Neural progenitor cell (in vitro differentiated cells): Measurements from ENCODE around the gene SLC22A5. TPM values are rescaled to one million over a fixed set of nuclear protein-coding genes. Genes with fewer than 3 reads are reported as not detected.

Source experiments
- DNase-seq: peaks from one replicate; pipeline ENCODE4 v3.0.0-alpha.2; 2016; ENCODE audit warnings: low spot score
- H2AFZ ChIP-seq: fragments of 200-600 bp; sonication (generic); replicated peaks from 2 replicates; pipeline ENCODE4 v1.6.1; 2016; ENCODE audit warnings: antibody characterized with exemption
- H3F3A ChIP-seq: fragments of 200-600 bp; sonication (generic); 2 replicates; pipeline ENCODE4 v1.6.1; 2016; ENCODE audit warnings: antibody characterized with exemption, low read depth
- H3K27ac ChIP-seq: fragments of 200-600 bp; sonication (generic); 2 replicates; pipeline ENCODE4 v1.5.1; 2016; ENCODE audit warnings: mild to moderate bottlenecking
- H3K27me3 ChIP-seq: fragments of 200-600 bp; sonication (generic); 2 replicates; pipeline ENCODE4 v1.6.1; 2016; ENCODE audit warnings: mild to moderate bottlenecking, moderate library complexity
- H3K36me3 ChIP-seq: fragments of 200-600 bp; sonication (generic); 2 replicates; pipeline ENCODE4 v1.5.1; 2016
- H3K4me1 ChIP-seq: fragments of 200-600 bp; sonication (generic); 2 replicates; pipeline ENCODE4 v1.6.1; 2016; ENCODE audit warnings: mixed run types
- H3K4me2 ChIP-seq: fragments of 200-600 bp; sonication (generic); 2 replicates; pipeline ENCODE4 v1.6.1; 2016
- H3K4me3 ChIP-seq: fragments of 200-600 bp; sonication (generic); 2 replicates; pipeline ENCODE4 v1.5.1; 2016
- H3K79me2 ChIP-seq: fragments of 200-600 bp; sonication (generic); 2 replicates; pipeline ENCODE4 v1.6.1; 2016; ENCODE audit warnings: low read depth
- H3K9ac ChIP-seq: fragments of 200-600 bp; sonication (generic); 2 replicates; pipeline ENCODE4 v1.6.1; 2016
- H3K9me3 ChIP-seq: fragments of 200-600 bp; sonication (generic); 2 replicates; pipeline ENCODE4 v1.5.1; 2016; ENCODE audit warnings: low read depth
- H4K20me1 ChIP-seq: fragments of 200-600 bp; sonication (generic); 2 replicates; pipeline ENCODE4 v1.6.1; 2016; ENCODE audit warnings: low read depth
- H3K27ac Mint-ChIP-seq: 3 replicates; pipeline ENCODE4 v1.8.0; 2021; ENCODE audit warnings: mixed read lengths
- H3K27me3 Mint-ChIP-seq: 2 replicates; pipeline ENCODE4 v1.8.0; 2022; ENCODE audit warnings: low read depth, mild to moderate bottlenecking, inconsistent platforms, moderate library complexity, mixed read lengths; ENCODE audit not compliant: insufficient read depth
- H3K36me3 Mint-ChIP-seq: 3 replicates; pipeline ENCODE4 v1.8.0; 2021; ENCODE audit warnings: mixed read lengths
- H3K4me1 Mint-ChIP-seq: 3 replicates; pipeline ENCODE4 v1.8.0; 2021; ENCODE audit warnings: mixed read lengths
- H3K4me3 Mint-ChIP-seq: 3 replicates; pipeline ENCODE4 v1.8.0; 2021; ENCODE audit warnings: mild to moderate bottlenecking, moderate library complexity, mixed read lengths
- H3K9me3 Mint-ChIP-seq: 3 replicates; pipeline ENCODE4 v1.8.0; 2020; ENCODE audit warnings: mixed read lengths
- EZH2 ChIP-seq: fragments of 200-600 bp; sonication (generic); IDR thresholded peaks from 2 replicates; pipeline ENCODE4 v1.6.1; 2017; ENCODE audit warnings: antibody characterized with exemption, mild to moderate bottlenecking, moderate library complexity
- EZH2phosphoT487 ChIP-seq: fragments of 200-600 bp; sonication (generic); IDR thresholded peaks from 2 replicates; pipeline ENCODE4 v1.6.1; 2017; ENCODE audit warnings: antibody characterized with exemption
- total RNA-seq: library from RNA; depleted of rRNA; stranded (reverse); fragments of >200 nt; gene quantifications from 2 replicates; pipeline ENCODE4 v1.2.3, GENCODE V29; 2015; ENCODE audit warnings: low replicate concordance
- TF ChIP-seq, protein P1 (sequence below): fragments of 200-600 bp; sonication (generic); IDR thresholded peaks from 2 replicates; pipeline ENCODE4 v1.5.1; 2017; ENCODE audit warnings: antibody characterized with exemption, mild to moderate bottlenecking

Gene SLC22A5
- total RNA-seq, 1 donor from 2014 or later, result 3.1 TPM

DNA sequence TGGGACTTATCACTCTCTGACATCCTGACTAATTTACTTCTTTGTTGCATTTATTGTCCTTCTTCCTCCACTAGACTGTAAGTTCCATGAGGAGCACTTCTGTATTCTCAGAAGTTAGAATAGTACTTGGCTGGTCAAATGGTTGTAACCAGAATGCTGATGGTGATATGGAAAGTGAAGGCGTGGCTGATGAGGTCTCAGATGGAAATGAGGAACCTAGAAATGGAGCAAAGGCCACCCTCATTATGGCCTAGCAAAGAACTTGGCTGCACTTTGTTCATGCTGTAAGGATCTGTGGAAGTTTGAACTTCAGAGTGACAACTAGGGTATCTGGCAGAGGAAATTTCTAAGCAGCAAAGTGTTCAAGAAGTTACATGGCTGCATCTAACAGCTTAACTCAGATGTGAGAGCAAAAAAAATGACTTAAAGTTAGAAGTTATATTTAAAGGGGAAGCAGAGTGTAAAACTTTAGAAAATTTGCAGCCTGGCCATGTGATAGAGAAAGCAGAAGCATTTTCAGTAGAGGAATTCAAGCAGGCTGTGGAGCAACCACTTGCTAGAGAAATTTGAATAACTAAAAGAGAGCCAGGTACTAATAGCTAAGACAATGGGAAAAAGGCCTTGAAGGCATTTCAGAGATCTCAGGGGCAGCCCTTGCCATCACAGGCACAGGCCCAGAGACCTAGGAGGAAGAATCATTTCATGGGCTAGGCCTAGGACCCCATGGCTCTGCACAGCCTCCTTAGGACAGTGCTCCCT, 14.9 kb upstream of the SLC22A5 start:
- no peak for TF ChIP-seq EZH2phosphoT487
- TF ChIP-seq, protein P1, sequence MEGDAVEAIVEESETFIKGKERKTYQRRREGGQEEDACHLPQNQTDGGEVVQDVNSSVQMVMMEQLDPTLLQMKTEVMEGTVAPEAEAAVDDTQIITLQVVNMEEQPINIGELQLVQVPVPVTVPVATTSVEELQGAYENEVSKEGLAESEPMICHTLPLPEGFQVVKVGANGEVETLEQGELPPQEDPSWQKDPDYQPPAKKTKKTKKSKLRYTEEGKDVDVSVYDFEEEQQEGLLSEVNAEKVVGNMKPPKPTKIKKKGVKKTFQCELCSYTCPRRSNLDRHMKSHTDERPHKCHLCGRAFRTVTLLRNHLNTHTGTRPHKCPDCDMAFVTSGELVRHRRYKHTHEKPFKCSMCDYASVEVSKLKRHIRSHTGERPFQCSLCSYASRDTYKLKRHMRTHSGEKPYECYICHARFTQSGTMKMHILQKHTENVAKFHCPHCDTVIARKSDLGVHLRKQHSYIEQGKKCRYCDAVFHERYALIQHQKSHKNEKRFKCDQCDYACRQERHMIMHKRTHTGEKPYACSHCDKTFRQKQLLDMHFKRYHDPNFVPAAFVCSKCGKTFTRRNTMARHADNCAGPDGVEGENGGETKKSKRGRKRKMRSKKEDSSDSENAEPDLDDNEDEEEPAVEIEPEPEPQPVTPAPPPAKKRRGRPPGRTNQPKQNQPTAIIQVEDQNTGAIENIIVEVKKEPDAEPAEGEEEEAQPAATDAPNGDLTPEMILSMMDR, result no peak
- Histone ChIP-seq H3K27ac (no peak overlapping the region), H3K9ac (no peak overlapping the region), H3K27me3 (no peaks in the 10 kb centered on the region), H3K4me2 (no peak overlapping the region), H3K36me3 (no peaks in the 10 kb centered on the region), H3K4me3 (no peak overlapping the region), H3F3A (no peaks in the 10 kb centered on the region), H3K9me3 (no peaks in the 10 kb centered on the region), H3K79me2 (no peaks in the 10 kb centered on the region), H4K20me1 (no peaks in the 10 kb centered on the region), H2AFZ (no peak overlapping the region), H3K4me1 (no peaks in the 10 kb centered on the region)
- H3K27ac Mint-ChIP-seq, result no peak overlapping the region
- H3K4me3 Mint-ChIP-seq, result no peak overlapping the region
- H3K27me3 Mint-ChIP-seq, result peaks cover 4% of the 10 kb centered on the region
- DNase-seq, result no peak
- peaks cover 4% of the 10 kb centered on the region for H3K36me3 Mint-ChIP-seq
- no peaks in the 10 kb centered on the region for H3K4me1 Mint-ChIP-seq
- peaks cover 9% of the 10 kb centered on the region for H3K9me3 Mint-ChIP-seq

DNA sequence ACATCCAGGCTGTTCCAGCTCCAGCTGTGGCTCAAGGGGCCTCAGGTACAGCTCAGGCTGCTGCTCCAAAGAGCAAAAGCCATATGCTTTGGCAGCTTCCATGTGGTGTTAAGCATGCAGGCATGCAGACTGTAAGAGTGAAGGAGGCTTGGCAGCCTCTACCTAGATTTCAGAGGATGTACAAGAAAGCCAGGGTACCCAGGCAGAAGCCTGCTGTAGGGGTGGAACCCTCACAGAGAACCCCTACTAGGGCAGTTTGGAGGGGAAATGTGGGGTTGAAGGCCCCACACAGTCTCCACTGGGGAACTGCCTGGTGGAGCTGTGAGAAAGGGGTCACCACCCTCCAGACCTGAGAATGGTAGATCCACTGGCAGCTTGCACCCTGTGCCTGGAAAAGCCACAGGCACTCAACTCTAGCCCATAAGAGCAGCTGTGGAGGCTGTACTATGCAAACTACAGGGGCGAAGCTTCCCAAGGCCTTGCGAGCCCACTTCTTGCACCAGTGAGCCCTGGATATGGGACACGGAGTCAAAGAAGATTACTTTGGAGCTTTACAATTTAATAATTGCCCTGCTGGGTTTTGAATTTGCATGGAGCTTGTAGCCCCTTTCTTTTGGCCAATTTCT, 14.3 kb upstream of the SLC22A5 start:
- Mint-ChIP-seq H3K27ac (no peak overlapping the region), H3K4me1 (no peaks in the 10 kb centered on the region), H3K9me3 (peaks cover 2% of the 10 kb centered on the region), H3K27me3 (peaks cover 2% of the 10 kb centered on the region), H3K36me3 (no peaks in the 10 kb centered on the region), H3K4me3 (no peak overlapping the region)
- Histone ChIP-seq H2AFZ (no peak overlapping the region), H4K20me1 (no peaks in the 10 kb centered on the region), H3K4me2 (no peak overlapping the region), H3F3A (no peaks in the 10 kb centered on the region), H3K36me3 (no peaks in the 10 kb centered on the region), H3K27me3 (no peaks in the 10 kb centered on the region), H3K9me3 (no peaks in the 10 kb centered on the region), H3K27ac (no peak overlapping the region), H3K4me1 (no peaks in the 10 kb centered on the region), H3K9ac (no peak overlapping the region), H3K79me2 (no peaks in the 10 kb centered on the region), H3K4me3 (no peak overlapping the region)
- no peak for DNase-seq
- no peak for TF ChIP-seq EZH2phosphoT487
- TF ChIP-seq, protein P1, result no peak
- no peak for TF ChIP-seq EZH2

DNA sequence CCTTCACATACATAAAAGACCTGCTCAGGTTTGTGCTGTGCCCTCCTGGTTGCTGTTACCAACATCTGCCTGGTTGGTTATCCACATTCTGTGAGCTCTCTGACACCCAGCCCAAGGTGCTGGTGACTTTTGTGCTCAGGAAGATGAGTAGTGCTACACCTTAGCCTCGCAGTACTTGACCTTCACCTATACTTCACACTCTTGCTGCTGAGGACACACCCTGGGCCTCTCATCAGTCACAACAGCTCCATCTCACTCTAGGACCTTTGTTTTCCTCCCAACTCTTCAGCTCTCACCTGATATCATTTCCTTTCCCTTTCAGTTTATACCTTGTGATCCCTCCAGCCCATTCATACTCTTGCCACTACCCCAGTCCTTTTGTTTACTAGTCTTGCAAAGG, 10.7 kb upstream of the SLC22A5 start:
- Histone ChIP-seq H3K36me3 (no peaks in the 10 kb centered on the region), H3K27me3 (no peaks in the 10 kb centered on the region), H3K4me2 (no peak overlapping the region), H4K20me1 (no peaks in the 10 kb centered on the region), H3K79me2 (no peaks in the 10 kb centered on the region), H3K4me1 (no peaks in the 10 kb centered on the region), H2AFZ (no peak overlapping the region), H3K9ac (no peak overlapping the region), H3K9me3 (no peaks in the 10 kb centered on the region), H3K4me3 (no peak overlapping the region), H3F3A (no peaks in the 10 kb centered on the region), H3K27ac (no peak overlapping the region)
- no peaks in the 10 kb centered on the region for H3K27me3 Mint-ChIP-seq
- H3K4me1 Mint-ChIP-seq, result no peaks in the 10 kb centered on the region
- no peak overlapping the region for H3K4me3 Mint-ChIP-seq
- TF ChIP-seq, protein P1, result no peak
- TF ChIP-seq EZH2 (no peak), EZH2phosphoT487 (no peak)
- H3K9me3 Mint-ChIP-seq, result peaks cover 2% of the 10 kb centered on the region
- H3K36me3 Mint-ChIP-seq, result no peaks in the 10 kb centered on the region
- no peak for DNase-seq
- H3K27ac Mint-ChIP-seq, result no peak overlapping the region
